Activated T-cell treated with anti-CD3 and anti-CD28 coated beads for 1 hour (primary cell): Measurements from ENCODE around the gene NUMBL.

Source experiments
- DNase-seq: peaks from one replicate; pipeline ENCODE4 v3.0.0-alpha.2; 2020; ENCODE audit warnings: low read depth

NUMBL gene

DNA sequence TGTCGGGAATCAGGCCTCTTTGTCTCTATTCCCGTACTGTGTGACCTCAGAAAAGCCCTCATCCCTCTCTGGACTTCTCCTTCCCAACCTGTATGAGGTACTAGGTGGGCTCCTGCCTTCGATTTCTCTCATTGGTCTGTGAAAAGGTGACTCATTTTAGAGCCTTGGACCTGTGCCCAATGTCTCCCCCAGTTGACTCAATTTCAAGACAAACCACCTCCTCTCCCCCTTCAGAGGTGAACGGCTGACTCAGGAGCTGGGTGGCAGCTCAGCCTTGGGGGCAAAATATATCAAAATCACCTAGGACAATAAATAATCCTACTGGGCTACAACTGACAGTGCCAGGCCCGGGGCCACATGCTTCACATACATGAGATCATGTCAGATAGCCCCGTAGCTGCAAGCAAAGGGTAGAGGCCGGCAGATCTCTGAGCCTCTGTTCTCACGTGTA is 25.6 kb upstream of the NUMBL start:
- DNase-seq: peak; percentile 55

DNA sequence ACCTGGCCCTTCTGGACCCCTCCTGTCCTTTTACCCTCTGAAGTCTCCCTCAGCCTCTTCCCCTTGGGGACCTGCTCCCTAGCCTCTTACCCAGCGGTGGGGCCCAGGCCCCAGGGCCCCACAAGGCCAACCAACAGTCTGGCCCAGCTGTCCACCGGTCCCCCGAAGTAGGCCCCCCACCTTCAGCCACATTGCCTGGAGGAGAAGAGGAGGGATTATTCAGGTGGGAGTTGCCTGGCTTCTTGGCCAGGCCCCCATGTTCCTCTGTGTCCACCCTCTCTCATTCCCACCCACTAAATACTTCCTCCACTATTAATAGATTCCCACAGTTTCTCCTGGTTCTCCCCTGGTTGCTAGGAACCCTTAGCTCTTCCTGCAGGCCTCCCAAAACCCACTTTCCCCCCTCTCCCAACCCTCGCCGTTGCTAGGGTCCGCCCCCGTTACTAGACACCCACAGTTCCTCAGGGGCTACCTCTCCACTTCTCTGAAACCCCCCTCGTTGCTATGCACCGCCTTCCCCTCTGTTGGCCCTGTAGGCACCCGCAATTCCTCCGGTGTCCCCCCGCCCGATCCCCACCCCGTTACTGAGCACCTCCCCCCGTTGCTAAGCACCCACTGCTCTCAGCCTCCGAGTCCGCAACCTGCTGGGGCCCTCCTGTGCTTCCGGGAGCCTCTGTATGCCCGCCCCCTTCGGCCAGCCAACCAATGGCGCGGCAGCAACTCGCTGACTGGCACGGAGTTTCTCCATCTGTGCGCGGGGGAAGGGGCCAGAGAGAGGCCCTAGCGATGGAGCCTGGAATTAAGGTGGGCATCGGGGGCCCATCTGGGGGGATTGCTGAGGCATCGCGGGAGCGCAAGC is 24.2 kb upstream of the NUMBL start:
- peak; percentile 84 for DNase-seq

DNA sequence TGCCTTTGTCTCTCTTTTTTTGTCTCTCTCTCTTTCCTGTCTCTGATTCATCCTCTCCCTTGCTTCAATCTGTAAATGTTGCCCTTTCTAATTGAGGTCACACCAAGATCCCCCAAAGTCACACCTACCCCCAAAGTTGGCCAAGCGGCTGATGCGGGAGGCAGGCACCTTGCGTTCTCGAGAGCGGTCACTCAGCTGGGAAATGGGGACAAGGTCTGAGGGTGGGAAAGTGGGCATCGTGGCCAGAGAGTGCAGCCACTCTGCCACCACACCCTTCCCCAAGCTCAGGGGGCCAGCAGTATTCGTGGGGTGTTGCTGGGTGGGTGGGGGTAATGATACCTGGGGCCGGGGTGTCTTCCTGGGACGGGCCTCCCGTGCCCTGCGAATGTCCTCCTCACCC is 23.5 kb upstream of the NUMBL start:
- no peak for DNase-seq

DNA sequence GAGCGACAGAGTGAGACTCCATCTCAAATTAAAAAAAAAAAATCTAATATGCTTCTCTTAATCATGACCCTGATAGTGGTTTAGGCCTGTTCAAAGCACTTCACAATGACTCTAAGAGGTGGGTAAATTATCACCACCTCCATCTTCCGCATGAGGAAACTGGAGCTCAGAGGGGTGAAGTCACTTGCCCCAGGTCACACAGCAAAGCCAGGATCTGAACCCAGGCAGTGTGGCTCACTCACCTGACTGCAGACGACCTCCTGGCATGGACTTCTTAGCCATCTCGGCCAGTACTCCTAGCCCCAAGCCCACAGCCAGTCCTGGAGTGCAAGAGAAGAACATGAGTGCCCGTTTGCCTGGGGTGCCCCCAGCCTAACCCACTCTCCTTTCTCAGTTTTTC is 19.4 kb upstream of the NUMBL start:
- no peak for DNase-seq

DNA sequence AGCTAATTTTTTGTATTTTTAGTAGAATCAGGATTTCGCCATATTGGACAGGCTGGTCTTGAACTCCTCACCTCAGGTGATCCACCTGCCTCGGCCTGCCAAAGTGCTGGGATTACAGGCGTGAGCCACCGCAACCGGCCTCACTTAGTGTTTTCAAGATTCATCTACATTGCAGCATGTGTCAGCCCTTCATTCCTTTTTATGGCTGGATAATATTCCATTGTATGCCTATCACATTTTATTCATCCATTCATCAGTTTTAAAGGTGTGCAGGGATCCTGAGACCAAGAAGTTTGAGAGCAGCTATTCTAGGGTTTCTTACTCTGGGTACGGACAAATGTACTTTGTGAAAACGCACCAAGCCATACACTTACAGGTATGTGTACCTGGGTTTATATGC is 17.2 kb upstream of the NUMBL start:
- no peak for DNase-seq

DNA sequence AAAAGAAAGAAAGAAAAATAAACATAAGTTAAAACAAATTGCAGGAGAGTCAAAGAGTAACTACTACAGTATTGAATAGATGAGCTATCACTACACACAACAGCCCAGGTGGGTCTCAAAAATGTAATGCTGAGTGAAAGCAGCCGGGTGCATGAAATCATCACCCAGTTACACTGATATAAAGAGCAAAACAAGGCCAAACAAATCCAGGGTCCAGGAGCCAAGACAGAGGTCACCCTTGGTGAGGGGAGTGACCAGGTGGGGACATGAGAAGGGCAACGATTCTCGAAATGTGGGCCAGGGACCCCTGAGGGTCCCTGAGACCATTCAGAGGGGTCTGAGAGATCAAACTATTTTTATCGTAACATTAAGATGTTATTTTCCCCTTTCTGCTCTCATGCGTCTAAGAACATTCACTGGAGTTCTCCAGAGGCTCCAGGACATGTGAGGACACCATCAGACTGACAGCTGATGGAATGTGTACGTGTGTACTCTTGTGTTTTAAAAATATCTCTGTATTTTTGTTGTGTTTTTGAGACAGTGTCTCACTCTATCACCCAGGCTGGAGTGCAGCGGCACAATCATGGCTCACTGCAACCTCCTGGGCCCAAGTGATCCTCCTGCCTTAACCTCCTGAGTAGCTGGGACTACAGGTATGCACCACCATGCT is 15.6 kb upstream of the NUMBL start:
- no peak for DNase-seq

DNA sequence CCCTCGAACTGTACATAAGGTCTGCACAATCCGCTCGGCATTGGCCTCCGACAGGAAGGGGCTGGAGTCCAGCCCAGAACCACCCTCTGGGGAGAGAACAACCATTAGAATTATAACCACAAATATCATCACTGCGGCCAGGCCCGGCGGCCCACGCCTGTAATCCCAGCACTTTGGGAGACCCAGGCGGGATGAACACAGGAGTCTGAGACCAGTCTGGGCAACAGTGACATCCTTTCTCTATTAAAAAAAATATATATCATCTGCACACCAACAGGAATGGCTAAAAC is 14.9 kb upstream of the NUMBL start:
- DNase-seq: no peak

DNA sequence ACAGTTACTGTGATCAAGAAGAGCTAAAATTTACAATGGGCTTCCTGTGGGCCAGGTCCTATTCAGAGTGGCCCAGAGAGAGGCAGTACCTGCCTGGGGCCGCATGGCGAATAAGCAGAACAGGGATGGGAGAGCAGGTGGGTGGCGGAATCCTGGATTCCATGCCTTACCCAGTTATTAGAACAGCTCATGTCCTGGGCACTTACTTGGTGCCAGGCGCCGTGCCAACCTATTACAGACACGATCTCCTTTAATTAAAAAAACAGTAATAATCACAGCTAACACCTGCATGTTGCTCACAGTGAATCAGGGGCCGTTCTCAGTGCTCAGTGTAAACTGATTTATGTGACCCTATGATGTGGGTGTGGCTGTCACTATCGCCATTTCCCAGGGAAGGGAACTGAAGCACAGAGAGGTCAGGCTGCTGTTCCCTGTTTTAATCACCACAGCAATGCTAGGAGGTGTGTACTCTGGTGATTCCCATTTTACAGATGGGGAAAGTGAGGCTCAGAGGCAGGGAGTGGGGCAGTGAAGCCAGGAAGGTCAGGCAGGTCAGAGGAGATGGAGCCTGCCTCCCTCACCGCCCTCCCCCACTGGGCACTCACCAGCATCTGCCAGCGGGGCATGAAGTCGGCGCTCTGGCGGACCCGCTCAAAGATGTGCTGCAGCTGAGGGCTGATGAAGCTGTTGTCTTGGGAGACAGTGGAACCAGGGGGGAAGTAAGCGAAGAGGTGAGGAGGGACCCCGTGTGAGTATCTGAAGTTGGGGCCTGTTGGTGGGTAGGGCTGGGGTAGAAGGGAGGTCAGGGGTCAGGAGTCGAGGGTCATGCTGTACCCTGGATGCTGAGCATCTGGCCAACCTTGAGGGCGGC is 14.3 kb upstream of the NUMBL start:
- DNase-seq: no peak

DNA sequence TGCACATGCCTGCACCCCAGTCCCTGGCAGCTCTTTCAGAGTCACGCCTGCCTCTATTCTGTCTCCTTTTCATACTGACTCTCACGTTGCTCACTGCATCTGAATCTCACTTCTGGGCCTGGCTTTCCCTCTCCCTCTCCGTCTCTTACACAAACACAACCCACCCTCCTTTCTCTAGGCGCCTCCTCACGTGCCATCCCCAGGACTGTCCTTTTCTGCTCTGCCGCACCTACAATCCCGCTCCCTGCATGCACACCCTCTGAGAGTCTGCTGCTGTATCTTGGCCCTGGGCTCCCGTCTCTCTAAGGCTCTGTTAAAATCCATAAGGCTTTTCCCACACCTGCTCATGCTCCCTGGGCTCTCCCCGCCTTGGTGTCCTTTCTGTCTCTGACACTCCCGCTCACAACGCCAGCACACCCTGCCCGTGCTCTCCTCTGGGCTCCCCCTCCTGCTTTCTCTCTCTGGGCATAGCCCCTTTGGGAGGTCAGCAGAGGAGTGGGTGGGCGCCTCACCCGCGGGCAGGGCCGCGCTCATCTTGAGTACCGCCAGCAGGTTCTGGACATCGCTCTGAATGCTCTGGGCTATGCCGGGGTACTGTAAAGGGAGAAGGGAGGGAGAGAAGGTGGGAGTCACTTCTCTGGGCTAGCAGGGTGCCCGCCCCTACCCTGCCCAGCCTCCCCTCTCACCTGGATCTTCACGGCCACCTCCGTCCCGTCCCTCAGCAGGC is 12.7 kb upstream of the NUMBL start:
- DNase-seq: no peak

DNA sequence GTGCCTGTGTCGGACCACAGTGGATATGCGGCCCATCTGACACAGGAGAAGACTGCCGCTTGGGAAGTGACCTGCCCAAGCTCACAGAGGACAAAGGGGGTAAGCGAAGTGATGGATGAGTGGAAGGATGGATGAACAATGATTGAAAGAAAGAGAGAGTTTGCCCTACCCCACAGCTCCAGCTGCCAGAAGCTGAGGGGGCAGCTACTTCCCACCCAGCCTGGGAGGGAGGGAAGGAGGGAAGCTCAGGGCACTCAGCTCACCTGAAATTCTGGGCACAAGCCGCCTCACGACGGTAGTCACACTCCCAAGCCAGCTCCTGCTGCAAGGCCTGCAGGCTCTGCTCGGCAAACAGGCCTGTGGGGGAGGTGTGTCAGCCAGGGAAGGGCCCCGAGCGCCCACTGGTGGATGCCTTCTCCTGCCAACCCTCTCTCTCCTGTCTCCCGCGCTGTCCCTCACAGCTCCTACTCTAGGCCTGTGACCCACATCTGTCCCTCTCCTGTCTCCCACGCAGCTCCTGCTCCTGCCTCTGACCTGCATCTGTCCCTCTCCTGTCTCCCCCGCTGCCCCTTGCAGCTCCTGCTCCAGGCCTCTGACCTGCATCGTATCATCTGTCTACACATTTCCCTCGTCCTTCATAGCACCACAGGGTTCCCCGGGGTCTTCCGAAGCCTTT is 12.0 kb upstream of the NUMBL start:
- DNase-seq: no peak

DNA sequence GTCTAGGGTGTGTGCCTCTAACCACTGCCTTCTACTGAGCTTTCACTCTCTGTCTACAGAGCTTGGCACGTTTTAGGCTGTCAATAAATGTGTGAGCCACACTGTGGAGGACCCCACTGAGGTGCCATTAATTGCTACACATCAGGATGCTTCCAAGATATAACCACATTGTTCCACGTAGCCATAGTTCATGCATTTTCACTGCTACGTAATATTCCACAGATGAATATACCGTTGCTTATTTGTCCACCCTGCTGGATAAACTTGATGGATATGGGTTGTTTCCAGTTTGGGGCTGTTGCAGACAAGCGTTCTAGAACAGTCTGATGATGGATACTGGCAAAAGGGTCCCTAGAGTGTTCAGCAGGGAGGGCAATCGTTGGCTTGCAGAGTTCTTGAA is 11.3 kb upstream of the NUMBL start:
- no peak for DNase-seq

DNA sequence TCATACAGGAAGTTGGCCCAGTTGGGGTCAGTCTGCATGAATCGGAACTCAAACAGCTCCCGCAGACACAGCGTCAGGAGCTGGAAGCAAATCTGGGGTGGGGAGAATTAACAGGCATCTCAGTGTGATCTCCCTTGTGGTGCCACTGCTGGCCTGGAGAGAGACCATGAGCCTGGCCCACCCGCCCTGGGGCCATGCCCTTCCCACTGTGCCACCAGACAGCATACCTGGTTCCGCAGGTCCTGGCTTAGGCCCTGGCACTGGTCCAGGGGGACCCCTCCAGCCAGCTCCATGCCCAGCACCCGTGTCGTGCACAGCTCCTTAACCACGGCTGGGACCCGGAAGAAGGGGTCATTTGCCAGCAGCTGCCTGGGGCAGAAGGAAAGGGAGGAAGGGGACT is 9.6 kb upstream of the NUMBL start:
- no peak for DNase-seq

DNA sequence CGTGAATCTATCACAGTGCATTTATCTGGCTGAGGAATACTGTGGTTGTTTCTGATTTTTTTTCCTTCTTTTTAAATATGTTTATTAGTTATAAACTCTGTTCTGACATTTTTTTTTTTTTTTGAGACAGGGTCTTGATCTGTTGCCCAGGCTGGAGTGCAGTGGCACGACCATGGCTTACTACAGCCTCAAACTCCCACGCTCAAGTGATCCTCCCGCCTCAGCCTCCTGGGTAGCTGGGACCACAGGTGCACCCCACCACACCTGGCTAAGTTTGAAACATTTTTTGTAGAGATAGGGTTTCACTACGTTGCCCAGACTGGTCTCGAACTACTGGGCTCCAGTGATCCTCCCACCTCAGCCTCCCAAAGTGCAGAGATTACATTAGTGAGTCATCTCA is 6.6 kb upstream of the NUMBL start:
- no peak for DNase-seq

DNA sequence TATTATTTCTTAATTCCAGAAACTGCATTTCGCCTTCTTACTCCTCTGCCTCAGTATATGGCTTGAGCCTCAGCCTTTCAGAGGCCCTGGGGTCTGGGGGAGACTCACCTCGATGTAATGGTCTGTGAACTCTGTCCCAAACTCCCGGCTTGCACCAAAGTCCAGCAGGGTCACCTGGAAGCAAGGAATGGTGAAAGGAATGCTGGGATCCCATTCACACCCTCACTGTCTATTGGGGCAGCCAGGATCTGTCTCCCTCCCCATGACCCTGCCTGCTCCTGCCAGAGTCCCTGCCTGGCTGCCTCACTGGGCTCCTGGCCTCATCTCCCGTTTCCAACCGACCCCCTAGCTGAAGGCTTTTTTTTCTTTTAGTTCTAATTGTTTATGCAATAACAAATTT is 5.4 kb upstream of the NUMBL start:
- no peak for DNase-seq

DNA sequence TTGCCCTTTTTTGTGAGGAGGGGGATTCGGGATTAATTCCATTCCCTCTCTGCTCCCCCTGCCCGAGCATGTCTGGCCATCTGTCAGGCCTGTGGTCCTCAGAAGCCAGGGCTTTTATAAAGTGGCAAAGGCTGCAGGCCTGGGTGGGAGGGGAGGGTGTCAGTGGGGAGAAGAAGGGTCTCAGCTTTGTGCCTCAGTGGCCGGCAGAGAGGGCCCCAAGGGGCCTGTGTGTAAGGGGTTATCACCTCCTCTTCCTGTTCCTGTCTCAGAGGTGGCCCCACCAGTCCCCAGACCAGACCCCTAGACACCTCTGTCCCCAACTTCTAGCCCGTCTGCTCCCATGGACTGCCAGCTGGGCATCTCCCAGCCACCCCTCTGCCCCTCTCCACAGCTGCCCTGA is 3.4 kb upstream of the NUMBL start:
- DNase-seq: no peak

DNA sequence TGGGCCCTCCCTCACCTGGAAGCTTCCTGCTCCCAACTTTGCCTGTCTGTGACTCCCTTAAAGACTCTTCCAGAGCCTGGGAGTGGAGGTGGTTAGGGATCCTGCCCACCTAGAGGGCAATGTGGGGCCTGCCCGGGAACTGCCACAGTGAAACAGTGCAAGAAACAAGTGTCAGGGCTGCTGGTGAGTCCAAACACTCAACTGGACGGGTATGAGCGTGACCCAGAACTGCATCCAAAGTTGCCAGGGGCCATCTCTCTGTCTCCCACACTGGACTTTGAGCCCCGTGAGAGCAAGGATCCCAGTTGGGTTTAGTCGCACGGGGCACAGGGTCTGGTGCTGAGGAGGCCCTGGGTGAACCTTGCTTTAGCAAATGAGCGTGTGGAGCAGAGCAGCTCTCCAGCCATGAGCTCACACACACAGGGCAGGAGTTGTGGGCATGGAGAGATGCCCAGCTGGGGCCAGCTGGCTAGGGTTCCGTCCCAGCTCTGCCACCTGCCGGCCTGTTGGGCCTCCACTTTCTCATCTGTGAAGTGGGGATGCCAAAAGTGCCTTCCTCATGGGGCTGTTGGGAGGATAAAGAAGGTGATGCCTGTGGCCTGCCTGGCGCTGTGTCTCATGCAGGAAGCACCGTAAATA is 2.8 kb upstream of the NUMBL start:
- DNase-seq: no peak

DNA sequence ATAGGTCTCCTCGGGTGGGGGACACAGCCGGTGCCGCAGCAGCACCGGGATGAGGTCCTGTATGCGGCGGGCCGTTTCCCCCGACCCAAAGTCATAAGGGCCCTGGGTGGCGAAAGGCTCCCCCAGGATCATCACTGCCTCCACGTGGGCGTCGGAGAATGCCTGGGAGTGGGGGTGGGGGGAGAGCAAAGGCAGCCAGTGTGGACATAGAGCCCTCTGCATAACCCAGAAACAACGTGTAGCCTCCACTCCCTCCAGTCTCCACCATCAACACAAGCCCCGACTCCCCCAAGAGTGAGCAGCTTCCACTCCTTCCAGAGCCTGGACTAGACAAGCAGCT is 1.7 kb upstream of the NUMBL start:
- no peak for DNase-seq

DNA sequence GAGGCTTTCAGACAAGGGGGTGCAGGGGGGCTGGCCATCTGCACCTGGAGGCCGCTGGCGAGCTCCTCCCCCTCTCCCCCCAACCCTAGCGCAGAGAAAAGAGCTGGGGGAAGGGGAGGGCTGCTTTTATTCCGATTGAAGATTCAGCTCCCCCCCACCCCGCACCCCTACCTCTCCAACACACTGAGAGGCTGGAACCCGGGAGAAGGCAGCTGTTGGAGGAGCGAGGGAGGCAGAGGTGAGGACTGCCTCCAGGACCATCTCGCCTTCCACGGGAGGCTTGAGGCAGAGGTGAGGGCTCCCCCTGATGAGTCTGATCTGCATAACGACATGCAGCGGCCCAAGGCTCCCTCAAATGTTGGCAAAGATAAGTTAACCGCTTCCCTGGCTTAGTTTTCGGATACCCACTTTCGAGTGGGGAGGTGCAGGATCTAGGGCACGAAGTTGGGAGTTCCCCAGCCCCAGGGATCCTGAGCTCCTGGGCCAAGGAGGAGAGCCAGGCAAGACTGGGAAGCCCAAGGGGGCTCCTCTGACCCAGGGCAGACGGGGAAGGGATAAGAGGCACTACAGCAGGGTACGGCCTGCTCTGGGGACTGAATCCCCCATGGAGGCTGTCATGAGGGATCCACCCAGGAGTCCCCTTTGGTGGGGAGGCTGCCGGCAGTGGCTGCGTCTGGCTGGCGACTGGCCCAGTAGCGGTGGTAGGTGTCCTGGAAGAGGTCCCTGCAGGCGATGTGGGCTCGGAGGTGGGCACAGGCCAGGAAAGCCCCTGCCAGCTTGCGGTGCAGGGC is 1.2 kb upstream of the NUMBL start:
- no peak for DNase-seq

DNA sequence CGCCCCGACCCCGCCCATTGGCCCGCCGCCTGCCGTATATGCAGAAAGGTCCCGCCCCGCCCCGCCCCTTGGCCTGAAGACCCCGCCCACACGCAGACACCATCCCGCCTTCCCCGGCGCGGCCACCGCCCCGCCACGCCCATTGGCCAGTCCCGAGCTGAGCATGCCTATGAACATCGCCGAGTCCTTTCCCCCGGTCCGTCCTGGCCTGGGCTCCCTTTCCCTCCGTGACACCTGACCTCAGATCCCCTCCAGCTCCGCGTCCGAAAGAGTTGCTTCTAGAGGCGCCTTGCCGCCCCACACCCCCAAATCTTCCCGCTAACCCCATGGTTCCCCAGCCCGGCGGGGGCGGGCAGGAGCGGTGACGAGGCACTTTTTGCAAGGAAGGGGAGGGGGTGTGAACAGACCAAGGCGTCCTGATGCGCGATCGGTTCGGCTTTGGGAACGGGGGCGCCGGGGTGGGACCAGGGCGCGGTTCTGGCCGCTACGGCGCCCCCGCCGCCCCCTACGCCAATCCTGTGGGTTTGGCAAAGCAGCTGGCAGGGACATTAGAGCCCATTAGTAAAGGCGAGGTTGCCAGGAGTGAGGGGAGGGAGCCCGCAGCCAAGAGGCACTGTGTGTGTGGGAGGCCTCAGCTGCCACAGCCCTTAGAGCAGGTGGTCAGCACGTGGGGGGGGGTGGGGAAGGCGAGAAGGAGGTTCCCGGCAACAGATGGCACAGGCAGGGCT is 406 bp upstream of the NUMBL start:
- DNase-seq: peak; percentile 82
